ENCODE results near the gene NCSTN.

DNA sequence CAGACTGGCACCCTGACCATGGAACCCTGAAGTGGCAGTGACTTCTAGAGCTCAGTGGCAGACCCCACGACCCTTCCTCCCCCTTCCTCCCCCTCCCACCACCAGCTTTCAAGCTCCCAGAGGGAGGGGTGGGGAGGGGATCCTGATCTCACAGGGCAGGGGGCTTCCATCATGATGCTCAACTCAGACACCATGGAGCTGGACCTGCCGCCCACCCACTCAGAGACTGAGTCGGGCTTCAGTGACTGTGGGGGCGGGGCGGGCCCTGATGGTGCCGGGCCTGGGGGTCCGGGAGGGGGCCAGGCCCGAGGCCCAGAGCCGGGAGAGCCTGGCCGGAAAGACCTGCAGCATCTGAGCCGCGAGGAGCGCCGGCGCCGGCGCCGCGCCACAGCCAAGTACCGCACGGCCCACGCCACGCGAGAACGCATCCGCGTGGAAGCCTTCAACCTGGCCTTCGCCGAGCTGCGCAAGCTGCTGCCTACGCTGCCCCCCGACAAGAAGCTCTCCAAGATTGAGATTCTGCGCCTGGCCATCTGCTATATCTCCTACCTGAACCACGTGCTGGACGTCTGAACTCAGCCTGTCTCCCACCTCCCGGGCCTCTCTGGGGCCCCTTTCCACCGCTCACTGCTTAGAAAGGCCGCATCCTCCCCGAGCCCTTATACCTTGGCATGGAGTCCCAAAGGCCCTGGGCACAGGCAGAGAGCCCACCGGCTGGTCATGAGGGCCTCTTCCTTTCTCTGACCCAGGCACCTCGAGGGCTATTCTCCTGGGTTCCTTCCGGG is 27.6 kb downstream of the NCSTN start:
- TF ChIP-seq, protein P1, sequence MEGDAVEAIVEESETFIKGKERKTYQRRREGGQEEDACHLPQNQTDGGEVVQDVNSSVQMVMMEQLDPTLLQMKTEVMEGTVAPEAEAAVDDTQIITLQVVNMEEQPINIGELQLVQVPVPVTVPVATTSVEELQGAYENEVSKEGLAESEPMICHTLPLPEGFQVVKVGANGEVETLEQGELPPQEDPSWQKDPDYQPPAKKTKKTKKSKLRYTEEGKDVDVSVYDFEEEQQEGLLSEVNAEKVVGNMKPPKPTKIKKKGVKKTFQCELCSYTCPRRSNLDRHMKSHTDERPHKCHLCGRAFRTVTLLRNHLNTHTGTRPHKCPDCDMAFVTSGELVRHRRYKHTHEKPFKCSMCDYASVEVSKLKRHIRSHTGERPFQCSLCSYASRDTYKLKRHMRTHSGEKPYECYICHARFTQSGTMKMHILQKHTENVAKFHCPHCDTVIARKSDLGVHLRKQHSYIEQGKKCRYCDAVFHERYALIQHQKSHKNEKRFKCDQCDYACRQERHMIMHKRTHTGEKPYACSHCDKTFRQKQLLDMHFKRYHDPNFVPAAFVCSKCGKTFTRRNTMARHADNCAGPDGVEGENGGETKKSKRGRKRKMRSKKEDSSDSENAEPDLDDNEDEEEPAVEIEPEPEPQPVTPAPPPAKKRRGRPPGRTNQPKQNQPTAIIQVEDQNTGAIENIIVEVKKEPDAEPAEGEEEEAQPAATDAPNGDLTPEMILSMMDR (conservative IDR thresholded peaks at IDR 0.05; ENCODE audit: low read depth, low read length): no peak
- TF ChIP-seq EZH2 (IDR thresholded peaks at IDR 0.05; ENCODE audit: borderline replicate concordance, low read depth, low read length, poor library complexity, severe bottlenecking): no peak
